ENCODE data around the gene RPS3A. TPM values are rescaled to one million over a fixed set of nuclear protein-coding genes. Genes with fewer than 3 reads are reported as not detected.
A peak's percentile ranks its signal among the peaks of the same experiment; 100 is the strongest.

Gene RPS3A
- total RNA-seq, 4 donors from 2014 or later, result 905 to 2,947 (median 1,612) TPM

GRCh38 chr4:151150821-151151580 lies 51.6 kb downstream of the RPS3A start:
- no peaks in the 10 kb centered on the region for H3K27me3 ChIP-seq
- no peak overlapping the region for H3K27ac ChIP-seq
- intact Hi-C loops (cut with DNase I; ENCODE audit: low total_unique reads), result no loop called here
- TF ChIP-seq EP300 (IDR thresholded peaks at IDR 0.05; ENCODE audit: low read depth), result no peak
- no peak for TF ChIP-seq CTCF (IDR thresholded peaks at IDR 0.05)
- TF ChIP-seq POLR2A (IDR thresholded peaks at IDR 0.05), result no peak
- no peak for TF ChIP-seq POLR2AphosphoS5 (IDR thresholded peaks at IDR 0.05)
- H3K4me3 ChIP-seq, result no peak overlapping the region
- peaks cover 0 to 20% (median 5%) of the 10 kb centered on the region in 4 donors for H3K36me3 ChIP-seq
- H3K4me1 ChIP-seq, result peaks cover 0 to 6% (median 0%) of the 10 kb centered on the region in 4 donors
- 90 to 92% methylated on average over 9 of the region's 9 CpGs for WGBS, 2 donors (ENCODE audit: low coverage in 1 of 2)
- no peak for DNase-seq
- in situ Hi-C loops (cut with MboI; ENCODE audit: low pct_ligation_motif_present in 1 of 4, low pct_unique_long_range_greater_than_20kb in 1 of 4, low sequenced_read_pairs in 3 of 4), result no loop called here
- H3K9me3 ChIP-seq, result no peaks in the 10 kb centered on the region

- TF ChIP-seq CTCF (IDR thresholded peaks at IDR 0.05), result no peak
- H3K27ac ChIP-seq, result no peak overlapping the region
- 4 to 29% methylated on average over 1 of the region's 1 CpG for WGBS, 2 donors (ENCODE audit: low coverage in 1 of 2)
Observed at GRCh38 chr4:151152028-151152427, 52.6 kb downstream of the RPS3A start.

GRCh38 chr4:151153585-151153984 lies 54.2 kb downstream of the RPS3A start:
- WGBS, 2 donors (ENCODE audit: low coverage in 1 of 2), result 76 to 82% methylated on average over 2 of the region's 2 CpGs
- H3K4me3 ChIP-seq, result no peak overlapping the region
- peaks cover 0 to 6% (median 0%) of the 10 kb centered on the region in 4 donors for H3K4me1 ChIP-seq
- in situ Hi-C loops (cut with MboI; ENCODE audit: low pct_ligation_motif_present in 1 of 4, low pct_unique_long_range_greater_than_20kb in 1 of 4, low sequenced_read_pairs in 3 of 4), result no loop called here
- no peaks in the 10 kb centered on the region for H3K27me3 ChIP-seq
- H3K36me3 ChIP-seq, result peaks cover 0 to 5% (median 0%) of the 10 kb centered on the region in 4 donors
- TF ChIP-seq CTCF (IDR thresholded peaks at IDR 0.05), result no peak
- TF ChIP-seq POLR2AphosphoS5 (IDR thresholded peaks at IDR 0.05), result peak in 1 of 3 donors; percentile 24
- H3K27ac ChIP-seq, result peak overlapping the region in 2 of 4 donors; percentile 43 to 47
- intact Hi-C loops (cut with DNase I; ENCODE audit: low total_unique reads), result no loop called here
- no peak for DNase-seq
- no peaks in the 10 kb centered on the region for H3K9me3 ChIP-seq

More at GRCh38 chr4:151152028-151152427, 52.6 kb downstream of the RPS3A start:
- Histone ChIP-seq H3K27me3 (no peaks in the 10 kb centered on the region), H3K36me3 (peaks cover 0 to 11% (median 4%) of the 10 kb centered on the region in 4 donors), H3K9me3 (no peaks in the 10 kb centered on the region), H3K4me1 (peaks cover 0 to 6% (median 0%) of the 10 kb centered on the region in 4 donors), H3K4me3 (no peak overlapping the region)
- no peak for DNase-seq
- in situ Hi-C loops (cut with MboI; ENCODE audit: low pct_ligation_motif_present in 1 of 4, low pct_unique_long_range_greater_than_20kb in 1 of 4, low sequenced_read_pairs in 3 of 4), result no loop called here
- intact Hi-C loops (cut with DNase I; ENCODE audit: low total_unique reads), result no loop called here

Small RNA genes lying within 50 kb of the gene (small RNA-seq; reads per million reads assigned to genes)
- gene SNORD73A, result 0 reads per million in 4 donors
- gene SNORD73B, result 0 to 1.3 (median 0.18) reads per million in 4 donors

Other genes with a start within 250 kb of the RPS3A start
- 100 to 1,000 TPM in 3 of 4 donors, 10 to 100 TPM in 1; 82.7 to 125 (median 112) TPM for gene LRBA, start 84.3 kb upstream of the RPS3A start, total RNA-seq
- not detected for gene PRSS48, start 177.5 kb downstream of the RPS3A start, total RNA-seq
- 100 to 1,000 TPM; 117 to 201 (median 130) TPM for gene SH3D19, start 226.0 kb downstream of the RPS3A start, total RNA-seq

Data from transverse colon (tissue), 4 donors.